Keratinocyte (primary cell): ENCODE data around the gene CSTB. TPM values are rescaled to one million over a fixed set of nuclear protein-coding genes. Genes with fewer than 3 reads are reported as not detected.

Experiments used
- DNase-seq: peaks from one replicate; pipeline ENCODE4 v3.0.0-alpha.2; 2011; ENCODE audit warnings: low read depth, missing footprints, low spot score
- FAIRE-seq: peaks from 2 replicates; lab custom pipeline; 2011; peaks lifted over from hg19 to GRCh38; lab: Jason Lieb, UNC
- H2AFZ ChIP-seq: 2 replicates; pipeline ENCODE4 v1.6.0; 2012; ENCODE audit warnings: low read length, control low read depth, inconsistent platforms; ENCODE audit not compliant: control insufficient read depth
- H3K27ac ChIP-seq: 2 replicates; pipeline ENCODE4 v1.5.1; 2011; ENCODE audit warnings: low read length; ENCODE audit not compliant: control insufficient read depth, insufficient read depth
- H3K27me3 ChIP-seq: 3 replicates; pipeline ENCODE4 v1.6.0; 2011; ENCODE audit warnings: low read length; ENCODE audit not compliant: control insufficient read depth, insufficient read depth; ENCODE audit errors: extremely low read depth
- H3K36me3 ChIP-seq, 2 experiments: 2 replicates in 1 of 2; 3 replicates in 1 of 2; pipeline ENCODE4 v1.5.1; 2011; ENCODE audit warnings: low read length in 2 of 2, mild to moderate bottlenecking in 1 of 2; ENCODE audit not compliant: control insufficient read depth in 2 of 2, insufficient read depth in 2 of 2; ENCODE audit errors: extremely low read depth in 1 of 2
- H3K4me1 ChIP-seq: 3 replicates; pipeline ENCODE4 v1.5.1; 2011; ENCODE audit warnings: low read length; ENCODE audit not compliant: control insufficient read depth, insufficient read depth; ENCODE audit errors: extremely low read depth
- H3K4me2 ChIP-seq: 3 replicates; pipeline ENCODE4 v1.6.0; 2011; ENCODE audit warnings: low read depth, low read length; ENCODE audit not compliant: control insufficient read depth, insufficient read depth; ENCODE audit errors: extremely low read depth
- H3K4me3 ChIP-seq, 3 experiments: fragments of 200-600 bp in 1 of 3; sonication (generic) in 1 of 3; 2 replicates in 2 of 3; 3 replicates in 1 of 3; pipeline ENCODE4 v1.5.1; 2011 to 2016; ENCODE audit warnings: low read length in 3 of 3, mild to moderate bottlenecking in 3 of 3, control low read depth in 2 of 3, inconsistent platforms in 1 of 3, low read depth in 1 of 3, mixed read lengths in 1 of 3, mixed run types in 1 of 3, moderate library complexity in 1 of 3; ENCODE audit not compliant: control insufficient read depth in 2 of 3, insufficient read depth in 2 of 3; ENCODE audit errors: extremely low read depth in 1 of 3
- H3K79me2 ChIP-seq: 2 replicates; pipeline ENCODE4 v1.6.0; 2012; ENCODE audit warnings: low read length; ENCODE audit not compliant: control insufficient read depth, insufficient read depth
- H3K9ac ChIP-seq: 3 replicates; pipeline ENCODE4 v1.6.0; 2011; ENCODE audit warnings: low read length; ENCODE audit not compliant: control insufficient read depth, insufficient read depth; ENCODE audit errors: extremely low read depth
- H3K9me1 ChIP-seq: 3 replicates; pipeline ENCODE4 v1.6.0; 2011; ENCODE audit warnings: low read length; ENCODE audit not compliant: control insufficient read depth, insufficient read depth; ENCODE audit errors: extremely low read depth
- H3K9me3 ChIP-seq: 2 replicates; pipeline ENCODE4 v1.5.1; 2012; ENCODE audit warnings: low read depth, low read length; ENCODE audit not compliant: control insufficient read depth
- H4K20me1 ChIP-seq: 3 replicates; pipeline ENCODE4 v1.6.0; 2011; ENCODE audit warnings: low read length; ENCODE audit not compliant: control insufficient read depth, insufficient read depth; ENCODE audit errors: extremely low read depth
- EZH2 ChIP-seq: IDR thresholded peaks from one replicate; pipeline ENCODE4 v1.6.1; 2012; ENCODE audit warnings: inconsistent platforms, mild to moderate bottlenecking, low read length, moderate library complexity
- dilution Hi-C: fragments of 300-500 bp; cut with MboI; formaldehyde crosslinking; loops from one replicate; pipeline ENCODE4 v1.7.0; 2020; ENCODE audit warnings: low sequenced_read_pairs; ENCODE audit not compliant: extremely low pct_ligation_motif_present
- polyA plus RNA-seq, 5 experiments: library from polyadenylated mRNA; depleted of rRNA in 3 of 5; stranded (reverse) in 3 of 5; stranded (forward) in 1 of 5; unstranded in 1 of 5; fragments of >200 nt; gene quantifications; 1 replicate in 1 of 5; 2 replicates in 3 of 5; 3 replicates in 1 of 5; pipeline versions ENCODE4 v1.2.1 to v1.2.3, GENCODE V29; 2011 to 2012; ENCODE audit warnings: missing spikeins in 2 of 5, low read depth in 1 of 5, low replicate concordance in 1 of 5
- TF ChIP-seq, protein P1 (sequence below), 3 experiments: IDR thresholded peaks in 1 of 3; conservative IDR thresholded peaks in 1 of 3; optimal IDR thresholded peaks in 1 of 3; 2 replicates in 2 of 3; 3 replicates in 1 of 3; pipeline versions ENCODE3 to v1.5.1; 2011; ENCODE audit warnings: low read length in 3 of 3, mild to moderate bottlenecking in 3 of 3, moderate library complexity in 2 of 3, control low read depth in 1 of 3, inconsistent platforms in 1 of 3; ENCODE audit not compliant: insufficient read depth in 2 of 3; ENCODE audit errors: extremely low read depth in 1 of 3

The CSTB gene
- polyA plus RNA-seq, 1 donor (not counting 4 experiments of a cell fraction or from before 2014, with no cell fraction given), result 126 TPM

DNA sequence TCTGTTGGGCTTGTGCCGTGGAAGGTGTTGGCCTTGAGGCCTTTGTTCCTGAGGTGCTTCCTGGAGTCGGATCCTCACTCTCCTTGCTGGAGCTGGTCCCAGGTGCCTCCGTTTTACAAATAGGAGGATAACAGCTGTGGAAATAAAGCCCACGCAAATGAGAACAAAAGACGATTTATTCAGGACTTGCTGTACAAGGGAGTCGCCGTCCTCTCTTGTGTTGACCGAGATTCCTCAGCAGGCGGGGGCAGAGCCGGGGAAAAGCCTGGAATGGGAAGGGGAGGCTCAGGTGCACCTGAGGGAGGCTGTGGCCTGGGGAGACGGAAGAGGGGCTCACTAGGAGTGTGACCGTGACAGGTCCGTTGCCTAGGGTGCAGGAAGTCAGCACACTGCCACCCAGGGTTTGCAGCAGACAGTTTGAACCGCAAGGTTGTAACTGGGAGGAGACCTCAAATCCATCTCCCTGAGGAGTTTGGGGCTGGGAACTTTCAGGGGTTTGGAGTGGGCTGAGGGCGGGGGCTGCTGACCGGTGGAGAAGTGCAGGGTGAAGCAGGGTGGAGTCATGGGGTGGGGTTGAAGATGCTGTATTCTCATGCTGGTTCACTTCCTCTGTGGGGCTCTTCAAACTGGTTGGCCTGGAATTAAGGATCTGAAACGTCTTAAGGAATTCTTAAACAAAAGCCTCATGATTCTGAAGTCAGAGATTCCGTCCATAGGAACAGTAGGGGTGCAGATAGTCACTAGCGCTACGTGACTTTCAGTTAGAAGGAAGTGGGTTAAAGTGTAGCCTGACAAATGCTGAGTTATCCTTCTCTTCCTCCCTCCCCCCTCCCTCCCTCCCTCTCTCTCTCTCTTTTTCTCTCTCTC, 2.6 kb upstream of the CSTB start:
- peaks cover 23% of the 10 kb centered on the region for H3K4me1 ChIP-seq
- no peaks in the 10 kb centered on the region for H3K27me3 ChIP-seq
- no peaks in the 10 kb centered on the region for H3K9me3 ChIP-seq
- TF ChIP-seq, protein P1, sequence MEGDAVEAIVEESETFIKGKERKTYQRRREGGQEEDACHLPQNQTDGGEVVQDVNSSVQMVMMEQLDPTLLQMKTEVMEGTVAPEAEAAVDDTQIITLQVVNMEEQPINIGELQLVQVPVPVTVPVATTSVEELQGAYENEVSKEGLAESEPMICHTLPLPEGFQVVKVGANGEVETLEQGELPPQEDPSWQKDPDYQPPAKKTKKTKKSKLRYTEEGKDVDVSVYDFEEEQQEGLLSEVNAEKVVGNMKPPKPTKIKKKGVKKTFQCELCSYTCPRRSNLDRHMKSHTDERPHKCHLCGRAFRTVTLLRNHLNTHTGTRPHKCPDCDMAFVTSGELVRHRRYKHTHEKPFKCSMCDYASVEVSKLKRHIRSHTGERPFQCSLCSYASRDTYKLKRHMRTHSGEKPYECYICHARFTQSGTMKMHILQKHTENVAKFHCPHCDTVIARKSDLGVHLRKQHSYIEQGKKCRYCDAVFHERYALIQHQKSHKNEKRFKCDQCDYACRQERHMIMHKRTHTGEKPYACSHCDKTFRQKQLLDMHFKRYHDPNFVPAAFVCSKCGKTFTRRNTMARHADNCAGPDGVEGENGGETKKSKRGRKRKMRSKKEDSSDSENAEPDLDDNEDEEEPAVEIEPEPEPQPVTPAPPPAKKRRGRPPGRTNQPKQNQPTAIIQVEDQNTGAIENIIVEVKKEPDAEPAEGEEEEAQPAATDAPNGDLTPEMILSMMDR (optimal IDR thresholded peaks at IDR 0.05 in 1 of 3, IDR thresholded peaks at IDR 0.05 in 1 of 3, conservative IDR thresholded peaks at IDR 0.05 in 1 of 3; ENCODE audit: extremely low read depth in 1 of 3, insufficient read depth in 2 of 3, low read length in 3 of 3), result no peak
- no peak for TF ChIP-seq EZH2
- H3K9me1 ChIP-seq, result no peaks in the 10 kb centered on the region
- H3K4me2 ChIP-seq, result no peak overlapping the region
- H3K4me3 ChIP-seq, result no peak overlapping the region
- H4K20me1 ChIP-seq, result peaks cover 5% of the 10 kb centered on the region
- H3K9ac ChIP-seq, result no peak overlapping the region
- dilution Hi-C loops, result no loop called here
- FAIRE-seq, result no peak
- no peak overlapping the region for H3K27ac ChIP-seq
- DNase-seq, result no peak
- peaks cover 13% of the 10 kb centered on the region for H3K79me2 ChIP-seq
- H3K36me3 ChIP-seq, result peaks cover 8 to 10% of the 10 kb centered on the region in 2 experiments
- H2AFZ ChIP-seq, result no peak overlapping the region

DNA sequence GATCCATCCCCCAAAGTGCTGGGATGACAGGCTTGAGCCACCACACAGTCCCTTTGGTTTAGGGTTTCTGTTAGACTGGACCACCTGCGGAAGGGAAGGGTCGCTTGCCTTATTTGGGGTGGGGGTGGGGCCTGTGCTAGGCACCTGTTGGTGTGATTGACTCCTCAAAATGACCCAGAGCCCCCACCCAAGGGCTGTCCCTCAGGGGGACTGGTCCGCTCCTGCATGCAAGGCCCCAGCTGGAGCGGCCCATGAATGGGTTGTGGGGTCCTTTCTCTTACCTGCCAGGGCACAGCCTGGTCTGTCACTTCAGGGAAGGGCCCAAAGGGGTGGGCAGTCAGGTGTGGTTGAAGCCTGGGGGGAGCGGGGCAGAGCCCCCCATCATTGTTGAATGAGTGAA, 1.8 kb upstream of the CSTB start:
- H3K4me2 ChIP-seq, result no peak overlapping the region
- peaks cover 13% of the 10 kb centered on the region for H3K79me2 ChIP-seq
- no peak overlapping the region for H3K9ac ChIP-seq
- H4K20me1 ChIP-seq, result peaks cover 5% of the 10 kb centered on the region
- dilution Hi-C loops, result no loop called here
- H3K36me3 ChIP-seq, result peaks cover 15 to 17% of the 10 kb centered on the region in 2 experiments
- no peak overlapping the region for H2AFZ ChIP-seq
- no peaks in the 10 kb centered on the region for H3K9me3 ChIP-seq
- no peak overlapping the region for H3K27ac ChIP-seq
- FAIRE-seq (no peak), DNase-seq (no peak)
- TF ChIP-seq, protein P1 (optimal IDR thresholded peaks at IDR 0.05 in 1 of 3, IDR thresholded peaks at IDR 0.05 in 1 of 3, conservative IDR thresholded peaks at IDR 0.05 in 1 of 3; ENCODE audit: extremely low read depth in 1 of 3, insufficient read depth in 2 of 3, low read length in 3 of 3), result no peak
- no peak for TF ChIP-seq EZH2
- no peak overlapping the region for H3K4me3 ChIP-seq
- no peaks in the 10 kb centered on the region for H3K27me3 ChIP-seq
- H3K4me1 ChIP-seq, result peaks cover 20% of the 10 kb centered on the region
- no peaks in the 10 kb centered on the region for H3K9me1 ChIP-seq
